GM21737 (cell line): ENCODE results near the gene TSHZ2.
"Not testable (repeated sequence)": the region's sequence is repeated elsewhere in the genome, so short reads cannot be mapped to it uniquely, and the experiment has no call there.

Experiments
- ATAC-seq: cut with Tn5 transposase; IDR thresholded peaks from one replicate; pipeline ENCODE4 v1.9.1; 2021; ENCODE audit warnings: mild to moderate bottlenecking, moderate library complexity; ENCODE audit not compliant: unreplicated experiment

TSHZ2 gene

DNA sequence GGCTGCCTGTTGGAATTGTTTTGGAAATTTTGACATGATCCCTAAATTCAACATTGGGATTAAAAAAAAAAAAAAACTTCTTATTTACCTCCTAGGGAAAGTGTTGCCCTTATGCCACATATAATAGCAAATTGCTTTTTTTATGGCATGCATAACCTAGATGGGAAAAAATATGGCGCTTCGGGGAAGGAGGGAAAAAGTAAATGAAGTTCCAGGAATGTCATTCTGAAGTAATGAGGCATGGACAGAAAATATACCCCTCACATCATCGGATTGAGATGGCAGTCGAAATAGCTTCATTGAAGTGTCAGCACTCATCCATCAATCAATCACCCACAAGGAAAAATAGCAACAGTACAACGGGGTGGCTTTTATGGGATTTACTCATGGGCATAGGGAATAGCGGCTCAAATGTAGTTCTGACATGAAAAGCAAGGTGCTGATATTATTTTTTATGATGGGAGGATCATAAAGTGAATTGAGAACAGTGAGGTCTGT, 516.7 kb downstream of the TSHZ2 start:
- no peak for ATAC-seq

DNA sequence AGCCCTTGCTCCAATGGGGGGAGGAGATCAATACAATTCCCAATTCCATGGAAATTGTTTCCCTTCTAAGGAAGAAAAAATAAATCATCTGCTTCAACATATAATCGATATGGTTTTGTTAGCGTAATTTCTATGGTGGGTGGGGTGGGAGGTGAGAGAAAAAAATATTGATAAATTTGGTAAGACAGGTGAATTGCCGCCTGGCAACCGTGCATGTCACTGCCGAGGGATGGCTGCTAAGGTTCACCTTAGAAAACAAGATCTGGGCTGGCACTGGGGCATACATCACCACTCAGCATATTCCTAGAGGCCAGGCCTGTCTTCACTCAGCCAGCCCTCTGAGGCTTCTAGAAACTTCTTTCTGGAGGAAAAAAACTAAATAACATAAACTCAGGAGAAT, 517.4 kb downstream of the TSHZ2 start:
- ATAC-seq: no peak

DNA sequence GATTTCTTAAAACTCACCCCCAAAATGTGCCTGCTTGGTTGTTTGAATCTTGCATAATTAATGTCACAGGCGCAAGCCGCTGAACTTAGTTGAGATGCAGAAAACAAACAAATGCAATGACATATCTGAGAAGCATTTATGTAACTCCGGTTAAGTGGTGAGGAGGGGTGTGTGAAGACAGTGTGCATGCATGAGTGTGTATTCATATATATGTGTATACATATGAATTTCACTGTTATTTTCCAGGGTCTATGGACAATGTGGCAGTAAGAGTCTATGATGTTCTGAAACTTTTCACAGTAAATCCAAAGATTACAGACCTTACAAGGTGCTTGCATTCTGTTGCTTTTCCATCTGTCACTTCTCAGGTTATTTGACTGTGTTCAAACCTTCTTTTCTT, 518.5 kb downstream of the TSHZ2 start:
- ATAC-seq: no peak

DNA sequence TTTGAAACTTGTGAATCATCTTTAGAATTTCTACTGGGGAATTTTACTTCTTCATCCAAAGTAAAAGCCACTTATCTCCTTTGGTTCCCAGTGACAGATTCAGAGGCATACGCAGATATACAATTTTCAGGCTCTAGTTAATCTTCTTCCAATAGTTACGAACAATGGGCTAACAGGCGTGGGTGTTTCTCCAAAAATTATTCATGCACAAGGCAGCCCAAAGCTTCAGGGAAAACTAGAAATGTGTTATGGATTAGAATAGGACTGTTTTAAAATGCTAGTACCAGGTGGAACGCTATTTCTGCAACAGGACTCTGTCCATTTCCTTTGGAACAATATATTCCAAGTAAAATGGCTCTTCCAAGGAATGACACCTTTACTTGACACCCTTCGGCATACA, 519.3 kb downstream of the TSHZ2 start:
- no peak for ATAC-seq

DNA sequence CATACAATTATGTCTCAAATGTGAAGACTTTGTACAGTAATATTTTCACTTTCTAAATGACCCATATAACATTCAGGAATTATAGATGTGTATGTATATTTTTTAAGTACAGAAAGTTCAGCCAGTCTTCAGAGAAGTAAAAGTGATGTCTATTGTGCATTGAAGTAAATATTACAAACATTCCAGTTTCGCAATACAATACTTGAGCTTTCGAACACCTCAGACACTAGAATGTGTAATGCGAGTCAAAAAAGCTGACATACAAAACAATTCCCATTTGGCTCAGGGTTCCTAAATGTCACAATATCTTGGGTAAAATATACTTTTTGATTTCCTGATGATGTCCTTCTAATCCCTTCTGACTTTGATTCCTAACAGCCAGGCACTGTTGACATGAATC, 520.1 kb downstream of the TSHZ2 start:
- no peak for ATAC-seq

DNA sequence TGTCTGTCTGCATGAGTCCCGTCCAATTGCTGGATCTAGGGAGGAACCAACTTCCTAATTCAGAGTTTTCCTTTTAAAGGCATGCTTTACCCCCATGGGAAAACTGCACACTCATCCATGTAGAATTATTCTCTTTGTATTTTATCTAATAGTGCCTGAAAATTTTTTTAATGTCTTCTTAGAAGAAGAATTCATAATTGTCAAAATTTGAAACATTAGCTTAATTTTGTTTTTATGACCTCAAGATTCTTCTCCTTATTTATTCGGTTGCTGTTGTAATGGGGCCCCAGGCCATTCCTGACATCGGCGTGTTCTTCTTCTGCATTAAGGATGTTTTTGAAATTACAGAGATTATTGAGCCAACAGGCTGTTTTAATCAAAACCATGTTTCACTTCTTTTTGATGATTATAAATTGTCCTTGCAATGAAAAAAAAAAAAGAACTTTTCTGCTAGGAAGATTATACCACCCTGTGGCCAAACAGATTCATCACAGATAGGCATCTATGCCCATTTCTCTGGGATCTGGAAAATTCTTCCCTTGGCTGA, 521.2 kb downstream of the TSHZ2 start:
- ATAC-seq: no peak

DNA sequence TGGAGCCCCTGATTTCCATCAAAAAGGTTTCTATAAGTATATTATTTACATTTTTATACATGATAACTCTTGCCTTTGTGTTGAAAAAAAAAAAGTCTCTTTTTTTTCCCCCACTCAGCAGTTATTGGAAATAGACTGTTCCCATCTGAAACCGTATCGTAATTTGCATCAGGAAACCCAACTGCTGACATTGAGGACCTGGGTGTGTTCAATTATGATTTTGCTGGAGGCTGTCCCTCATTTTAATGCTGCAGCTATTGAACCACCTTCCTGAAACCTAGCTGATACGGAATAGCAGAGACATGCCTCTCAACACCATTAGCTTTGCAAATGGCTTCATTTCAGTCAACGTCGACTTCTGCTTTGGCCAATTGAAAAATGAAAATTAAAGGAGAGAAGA, 522.6 kb downstream of the TSHZ2 start:
- no peak for ATAC-seq

DNA sequence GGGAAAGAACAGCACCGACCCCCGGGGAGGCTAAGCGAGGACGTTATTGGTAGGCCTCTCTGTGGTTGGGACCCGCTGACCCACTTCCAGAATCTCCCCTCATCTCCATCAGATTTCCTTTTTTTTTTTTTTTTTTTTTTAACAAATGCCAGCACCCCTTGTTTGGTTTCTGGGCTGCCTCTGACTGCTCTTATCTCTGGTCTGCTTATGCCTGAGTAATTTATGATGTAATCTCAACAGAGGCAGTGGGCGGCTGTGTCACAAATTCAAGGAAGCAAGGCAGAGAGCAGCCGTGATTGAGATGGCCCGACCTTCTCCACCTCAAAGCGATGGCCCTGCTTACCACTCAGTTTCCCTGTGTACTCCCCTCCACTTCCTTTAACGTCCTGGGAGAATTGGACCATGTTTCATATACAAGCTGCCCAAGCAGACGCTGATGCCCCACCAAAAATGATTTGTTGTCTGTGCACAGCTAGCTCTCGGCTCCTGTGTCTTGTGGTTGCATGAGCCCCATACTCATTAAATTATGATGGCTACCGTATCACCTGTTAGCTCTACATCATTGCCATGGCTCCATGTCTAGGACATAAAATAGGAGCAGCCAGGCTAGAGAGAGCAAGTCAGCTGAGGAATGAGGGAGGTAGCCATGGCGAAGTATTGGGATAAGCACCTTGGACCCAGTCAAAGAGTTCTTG, 523.4 kb downstream of the TSHZ2 start:
- no peak for ATAC-seq

DNA sequence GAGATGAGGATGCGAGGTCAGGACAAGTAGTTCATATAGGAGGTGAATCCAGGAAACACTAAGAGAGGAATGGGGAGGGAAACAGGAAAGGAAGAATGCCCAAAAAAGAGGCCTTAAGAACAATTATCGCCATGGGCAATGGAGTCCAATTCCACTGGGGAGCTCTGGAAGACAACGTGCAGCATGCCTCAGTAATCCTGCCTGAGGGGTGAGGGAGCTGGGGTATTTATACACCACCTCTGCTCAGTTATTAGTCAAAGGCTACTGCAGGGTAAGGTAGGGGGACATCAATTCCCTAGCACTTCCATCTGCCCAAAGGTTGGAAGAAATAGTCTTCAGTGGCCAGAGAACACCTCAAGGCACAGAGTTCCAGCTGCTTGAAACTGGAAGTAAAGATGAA, 525.1 kb downstream of the TSHZ2 start:
- no peak for ATAC-seq

DNA sequence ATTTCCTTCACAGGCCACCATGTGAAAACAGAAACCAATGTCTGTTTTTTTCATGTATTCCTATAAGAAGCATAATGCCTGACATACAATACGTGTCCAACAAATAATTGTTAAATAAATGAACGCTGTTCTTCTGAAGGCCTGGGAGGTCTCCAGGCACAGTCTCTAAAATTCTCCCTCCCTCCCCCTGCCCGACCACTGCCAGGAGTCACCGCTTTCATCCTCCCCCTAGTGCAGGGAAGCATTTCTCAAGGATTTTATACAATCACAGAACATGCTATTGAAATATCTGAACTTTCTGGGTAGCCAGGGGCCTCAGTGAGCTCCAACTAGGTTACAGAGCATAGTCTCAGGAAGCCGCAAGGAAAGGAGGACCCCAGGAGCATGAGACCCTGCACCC, 526.2 kb downstream of the TSHZ2 start:
- ATAC-seq: no peak

DNA sequence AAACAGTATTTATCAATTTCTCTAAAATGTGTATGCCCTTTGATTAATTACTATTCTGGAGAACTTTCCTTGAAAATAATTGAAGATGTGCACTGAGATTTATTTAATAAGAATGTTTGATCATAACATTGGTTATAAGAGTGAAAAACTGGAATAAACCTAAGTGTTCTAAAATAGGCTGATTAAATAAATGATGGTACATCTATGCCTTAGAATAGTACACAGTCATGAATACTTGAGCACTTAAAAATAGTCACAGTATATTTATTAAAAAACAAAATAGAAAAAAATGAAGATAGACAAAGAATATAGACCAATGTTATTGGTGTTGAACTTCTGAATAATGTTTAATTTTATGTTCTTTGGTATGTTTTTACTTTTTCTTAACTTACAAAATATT, 528.5 kb downstream of the TSHZ2 start:
- no peak for ATAC-seq

DNA sequence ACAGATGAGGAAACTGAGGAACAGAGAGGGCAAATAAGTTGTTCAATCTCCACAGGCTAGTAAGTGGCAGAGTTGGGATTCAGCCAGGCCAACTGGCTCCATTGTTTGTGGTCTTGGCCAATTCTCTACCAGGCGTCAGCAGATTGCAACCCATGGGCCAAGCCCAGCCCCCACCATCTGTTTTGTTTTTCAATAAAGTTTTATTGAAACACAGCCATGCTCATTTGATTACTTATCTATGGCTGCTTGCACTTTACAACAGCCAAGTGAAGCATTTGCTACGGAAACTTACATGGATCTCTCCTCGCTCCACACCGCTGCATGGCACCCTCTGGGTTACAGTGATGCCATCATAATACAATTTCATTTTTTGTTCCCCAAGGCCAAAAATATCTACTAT, 530.7 kb downstream of the TSHZ2 start:
- ATAC-seq: no peak

DNA sequence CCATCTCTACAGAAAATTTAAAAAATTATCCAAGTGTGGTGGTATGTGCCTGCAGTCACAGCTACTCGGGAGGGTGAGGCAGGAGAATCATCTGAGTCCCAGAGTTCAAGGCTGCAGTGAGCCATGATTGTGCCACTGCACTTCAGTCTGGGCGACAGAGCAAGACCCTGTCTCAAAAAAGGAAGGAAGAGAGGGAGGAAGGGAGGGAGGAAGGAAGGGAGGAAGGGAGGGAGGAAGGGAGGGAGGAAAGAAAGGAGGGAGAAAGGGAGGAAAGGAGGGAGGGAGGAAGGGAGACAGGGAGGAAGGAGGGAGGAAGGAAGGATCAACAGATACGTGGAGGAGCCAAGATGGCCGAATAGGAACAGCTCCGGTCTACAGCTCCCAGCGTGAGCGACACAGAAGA, 531.4 kb downstream of the TSHZ2 start:
- ATAC-seq: no peak

DNA sequence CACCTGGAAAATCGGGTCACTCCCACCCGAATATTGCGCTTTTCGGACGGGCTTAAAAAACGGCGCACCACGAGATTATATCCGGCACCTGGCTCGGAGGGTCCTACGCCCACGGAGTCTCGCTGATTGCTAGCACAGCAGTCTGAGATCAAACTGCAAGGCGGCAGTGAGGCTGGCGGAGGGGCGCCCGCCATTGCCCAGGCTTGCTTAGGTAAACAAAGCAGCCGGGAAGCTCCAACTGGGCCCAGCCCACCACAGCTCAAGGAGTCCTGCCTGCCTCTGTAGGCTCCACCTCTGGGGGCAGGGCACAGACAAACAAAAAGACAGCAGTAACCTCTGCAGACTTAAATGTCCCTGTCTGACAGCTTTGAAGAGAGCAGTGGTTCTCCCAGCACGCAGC, 531.9 kb downstream of the TSHZ2 start:
- not testable (repeated sequence) for ATAC-seq

DNA sequence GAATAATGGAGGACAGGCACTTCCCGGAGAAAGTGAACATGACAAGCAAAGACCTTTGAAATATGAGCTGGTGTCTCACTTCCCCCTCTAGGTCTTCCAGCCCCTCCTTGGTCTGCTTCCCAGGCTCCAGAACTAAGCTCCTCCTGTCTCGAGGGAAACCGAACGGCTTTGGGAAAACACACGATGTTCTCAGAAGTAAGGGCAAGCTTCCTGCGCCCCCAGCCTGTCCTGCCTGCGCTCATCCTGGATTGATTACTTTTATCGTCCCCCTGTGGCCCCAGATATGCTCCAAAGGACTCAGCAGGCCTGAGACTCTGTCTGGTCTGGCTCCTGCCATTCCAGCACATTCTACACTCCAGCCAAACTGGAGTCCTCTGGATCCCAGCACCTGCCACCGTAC, 538.1 kb downstream of the TSHZ2 start:
- no peak for ATAC-seq

DNA sequence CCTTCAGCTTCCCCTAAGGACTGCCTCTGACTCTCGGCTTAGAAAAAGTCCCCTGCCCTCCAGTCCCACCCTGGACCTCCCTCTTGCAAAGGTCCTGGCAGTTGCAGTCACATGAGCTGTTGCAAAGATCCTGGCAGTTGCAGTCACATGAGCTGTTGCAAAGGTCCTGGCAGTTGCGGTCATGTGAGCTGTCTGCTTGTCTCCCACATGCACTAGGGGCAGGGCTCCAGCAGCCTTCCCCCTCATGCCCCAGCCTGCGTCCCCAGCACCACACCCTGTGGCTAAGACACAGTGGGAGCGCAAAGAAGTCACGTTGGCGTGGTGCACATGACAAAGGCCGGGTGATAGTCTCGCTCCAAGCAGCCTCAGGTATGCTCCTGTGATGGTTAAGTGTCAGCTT, 538.5 kb downstream of the TSHZ2 start:
- no peak for ATAC-seq

DNA sequence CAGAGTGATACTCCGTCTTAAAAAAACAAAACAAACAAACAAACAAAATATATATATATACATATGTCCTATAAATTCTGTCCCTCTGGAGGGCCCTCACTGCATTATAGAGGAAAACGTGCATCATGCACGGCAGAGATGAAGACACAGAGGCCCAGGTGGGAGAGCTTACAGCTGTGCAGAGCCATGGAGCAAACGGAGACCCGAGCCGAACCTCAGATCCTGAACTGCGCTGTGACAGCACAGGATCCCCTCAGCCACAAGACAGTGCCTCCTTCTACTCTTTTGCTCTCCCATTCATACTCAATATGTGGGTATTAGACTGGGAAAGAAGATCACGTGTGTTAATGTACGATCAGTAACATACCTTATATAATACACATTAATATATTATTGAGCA, 539.9 kb downstream of the TSHZ2 start:
- ATAC-seq: no peak

DNA sequence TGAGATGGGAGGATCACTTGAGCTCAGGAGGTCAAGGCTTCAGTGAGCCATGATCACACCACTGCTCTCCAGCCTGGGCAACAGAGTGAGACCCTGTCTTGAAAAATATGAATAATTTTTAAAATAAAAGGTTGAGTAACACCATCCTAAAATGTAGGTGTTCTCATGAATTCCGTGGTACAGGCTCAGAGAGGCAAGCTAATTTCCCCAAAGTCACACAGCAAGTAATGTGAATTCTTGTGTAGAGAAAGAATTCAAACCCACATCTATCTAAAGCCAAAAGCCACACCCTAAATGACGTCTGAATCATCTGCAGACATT, 541.0 kb downstream of the TSHZ2 start:
- no peak for ATAC-seq

DNA sequence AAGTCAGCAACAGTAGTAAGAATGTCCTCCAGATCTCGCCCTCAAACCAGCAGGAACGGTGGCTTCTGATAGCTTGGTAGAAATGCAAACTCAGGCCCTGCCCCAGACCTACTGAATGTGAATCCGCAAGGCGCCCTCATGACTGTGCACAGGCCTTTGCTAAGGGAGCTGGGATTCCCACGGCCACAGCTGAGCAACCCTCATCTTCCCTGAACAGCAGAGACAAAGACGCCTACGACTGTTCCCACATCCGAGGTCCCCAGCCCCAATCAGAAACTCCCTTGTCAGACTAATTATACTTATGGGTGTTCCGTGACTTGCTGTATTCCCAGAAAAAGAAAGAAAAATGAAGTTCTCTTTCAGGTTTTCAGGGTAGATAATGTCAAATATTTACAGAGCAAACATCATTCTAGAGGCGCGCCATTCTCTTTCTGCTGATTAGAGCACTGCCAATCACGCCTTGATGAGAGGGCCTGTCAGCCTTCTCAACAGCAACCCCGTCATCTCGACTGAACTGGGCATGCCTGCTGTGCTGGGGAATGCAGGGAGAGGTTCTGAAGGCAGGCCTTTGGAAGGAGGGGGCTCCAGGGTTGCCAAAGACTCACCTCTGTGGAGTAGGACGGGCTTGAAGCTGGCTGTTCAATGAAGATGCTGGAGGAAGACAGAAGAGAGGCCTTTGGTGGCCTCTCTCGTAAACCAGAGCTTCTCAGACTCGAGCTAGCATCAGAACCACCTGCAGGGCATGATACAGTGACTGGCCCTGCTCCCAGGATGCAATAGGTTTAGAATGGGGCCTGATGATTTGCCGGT, 541.5 kb downstream of the TSHZ2 start:
- ATAC-seq: no peak

DNA sequence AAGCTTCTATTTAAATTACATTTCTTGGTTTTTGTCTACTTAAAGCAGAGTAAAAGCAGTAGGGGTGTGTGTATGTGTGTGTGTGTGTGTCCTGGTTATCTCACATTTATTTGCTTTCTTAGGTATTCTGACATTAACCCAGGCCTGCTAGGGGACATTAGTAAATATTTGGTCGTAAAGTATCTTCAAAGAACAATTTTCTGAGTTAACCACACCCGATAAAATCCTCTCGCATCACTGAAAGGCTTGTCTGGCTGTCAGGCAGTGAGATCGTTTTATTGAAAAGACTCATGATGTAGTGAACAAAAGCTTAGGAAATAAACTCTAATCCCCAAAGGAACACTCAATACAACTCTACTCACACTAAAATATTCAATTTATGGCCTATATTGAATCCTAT, 543.6 kb downstream of the TSHZ2 start:
- no peak for ATAC-seq

DNA sequence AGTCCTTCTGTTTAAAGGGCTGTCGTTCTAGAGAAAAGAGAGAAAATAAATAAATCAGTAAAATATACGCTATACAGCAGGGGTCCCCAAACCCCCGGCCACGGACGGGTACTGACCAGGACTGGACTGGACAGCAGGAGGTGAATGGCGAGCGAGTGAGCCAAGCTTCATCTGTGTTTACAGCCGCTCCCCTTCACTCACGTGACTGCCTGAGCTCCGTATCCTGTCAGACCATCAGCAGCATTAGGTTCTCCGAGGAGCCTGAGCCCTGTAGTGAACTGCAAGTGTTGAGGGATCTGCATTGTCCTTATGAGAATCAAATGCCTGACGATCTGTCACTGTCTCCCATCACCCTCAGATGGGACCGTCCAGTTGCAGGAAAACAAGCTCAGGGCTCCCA, 545.0 kb downstream of the TSHZ2 start:
- no peak for ATAC-seq

DNA sequence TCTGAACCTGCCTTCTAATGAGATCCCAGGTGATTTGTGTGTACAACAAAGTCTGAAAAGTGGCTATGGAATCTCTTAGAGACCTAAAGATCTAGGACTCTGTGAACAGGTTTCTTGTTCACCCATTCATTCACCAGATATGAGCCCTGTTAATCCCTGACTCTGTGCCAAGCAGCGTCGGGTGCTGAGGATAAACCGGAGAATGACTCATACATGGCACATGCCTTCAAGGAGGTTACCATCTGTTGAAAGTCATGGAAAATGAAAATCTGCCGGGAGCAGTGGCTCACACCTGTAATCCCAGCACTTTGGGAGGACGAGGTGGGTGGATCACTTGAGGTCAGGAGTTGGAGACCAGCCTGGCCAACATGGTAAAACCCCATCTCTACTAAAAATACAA, 549.3 kb downstream of the TSHZ2 start:
- ATAC-seq: not testable (repeated sequence)
